Measurements from ENCODE around the gene NAPEPLD. TPM values are rescaled to one million over a fixed set of nuclear protein-coding genes. Genes with fewer than 3 reads are reported as not detected.
"Not testable (repeated sequence)": the region's sequence is repeated elsewhere in the genome, so short reads cannot be mapped to it uniquely, and the experiment has no call there.

Gene NAPEPLD
- total and polyA plus RNA-seq, 2 experiments from 2014 or later, result 9.4 to 10.7 TPM

DNA sequence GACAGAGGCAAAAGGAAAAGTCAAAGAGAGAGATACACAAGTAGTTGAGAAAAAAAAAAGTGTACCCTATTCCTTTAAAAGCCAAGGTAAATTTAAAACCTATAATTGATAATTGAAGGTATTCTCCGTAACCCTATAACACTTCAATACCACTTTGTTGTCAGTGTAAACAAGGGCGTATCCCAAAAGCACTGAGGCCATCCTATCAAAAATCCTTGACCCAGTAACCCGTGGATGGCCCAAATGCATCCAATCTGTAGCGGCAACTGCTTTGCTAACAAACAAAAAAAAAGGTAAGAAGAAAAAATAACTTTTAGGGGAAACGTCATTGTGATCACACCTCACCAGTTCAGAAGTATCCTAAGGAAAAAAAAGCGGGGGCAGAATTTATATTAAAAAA is 5.1 kb upstream of the NAPEPLD start (continued):
- TF ChIP-seq, protein P1, sequence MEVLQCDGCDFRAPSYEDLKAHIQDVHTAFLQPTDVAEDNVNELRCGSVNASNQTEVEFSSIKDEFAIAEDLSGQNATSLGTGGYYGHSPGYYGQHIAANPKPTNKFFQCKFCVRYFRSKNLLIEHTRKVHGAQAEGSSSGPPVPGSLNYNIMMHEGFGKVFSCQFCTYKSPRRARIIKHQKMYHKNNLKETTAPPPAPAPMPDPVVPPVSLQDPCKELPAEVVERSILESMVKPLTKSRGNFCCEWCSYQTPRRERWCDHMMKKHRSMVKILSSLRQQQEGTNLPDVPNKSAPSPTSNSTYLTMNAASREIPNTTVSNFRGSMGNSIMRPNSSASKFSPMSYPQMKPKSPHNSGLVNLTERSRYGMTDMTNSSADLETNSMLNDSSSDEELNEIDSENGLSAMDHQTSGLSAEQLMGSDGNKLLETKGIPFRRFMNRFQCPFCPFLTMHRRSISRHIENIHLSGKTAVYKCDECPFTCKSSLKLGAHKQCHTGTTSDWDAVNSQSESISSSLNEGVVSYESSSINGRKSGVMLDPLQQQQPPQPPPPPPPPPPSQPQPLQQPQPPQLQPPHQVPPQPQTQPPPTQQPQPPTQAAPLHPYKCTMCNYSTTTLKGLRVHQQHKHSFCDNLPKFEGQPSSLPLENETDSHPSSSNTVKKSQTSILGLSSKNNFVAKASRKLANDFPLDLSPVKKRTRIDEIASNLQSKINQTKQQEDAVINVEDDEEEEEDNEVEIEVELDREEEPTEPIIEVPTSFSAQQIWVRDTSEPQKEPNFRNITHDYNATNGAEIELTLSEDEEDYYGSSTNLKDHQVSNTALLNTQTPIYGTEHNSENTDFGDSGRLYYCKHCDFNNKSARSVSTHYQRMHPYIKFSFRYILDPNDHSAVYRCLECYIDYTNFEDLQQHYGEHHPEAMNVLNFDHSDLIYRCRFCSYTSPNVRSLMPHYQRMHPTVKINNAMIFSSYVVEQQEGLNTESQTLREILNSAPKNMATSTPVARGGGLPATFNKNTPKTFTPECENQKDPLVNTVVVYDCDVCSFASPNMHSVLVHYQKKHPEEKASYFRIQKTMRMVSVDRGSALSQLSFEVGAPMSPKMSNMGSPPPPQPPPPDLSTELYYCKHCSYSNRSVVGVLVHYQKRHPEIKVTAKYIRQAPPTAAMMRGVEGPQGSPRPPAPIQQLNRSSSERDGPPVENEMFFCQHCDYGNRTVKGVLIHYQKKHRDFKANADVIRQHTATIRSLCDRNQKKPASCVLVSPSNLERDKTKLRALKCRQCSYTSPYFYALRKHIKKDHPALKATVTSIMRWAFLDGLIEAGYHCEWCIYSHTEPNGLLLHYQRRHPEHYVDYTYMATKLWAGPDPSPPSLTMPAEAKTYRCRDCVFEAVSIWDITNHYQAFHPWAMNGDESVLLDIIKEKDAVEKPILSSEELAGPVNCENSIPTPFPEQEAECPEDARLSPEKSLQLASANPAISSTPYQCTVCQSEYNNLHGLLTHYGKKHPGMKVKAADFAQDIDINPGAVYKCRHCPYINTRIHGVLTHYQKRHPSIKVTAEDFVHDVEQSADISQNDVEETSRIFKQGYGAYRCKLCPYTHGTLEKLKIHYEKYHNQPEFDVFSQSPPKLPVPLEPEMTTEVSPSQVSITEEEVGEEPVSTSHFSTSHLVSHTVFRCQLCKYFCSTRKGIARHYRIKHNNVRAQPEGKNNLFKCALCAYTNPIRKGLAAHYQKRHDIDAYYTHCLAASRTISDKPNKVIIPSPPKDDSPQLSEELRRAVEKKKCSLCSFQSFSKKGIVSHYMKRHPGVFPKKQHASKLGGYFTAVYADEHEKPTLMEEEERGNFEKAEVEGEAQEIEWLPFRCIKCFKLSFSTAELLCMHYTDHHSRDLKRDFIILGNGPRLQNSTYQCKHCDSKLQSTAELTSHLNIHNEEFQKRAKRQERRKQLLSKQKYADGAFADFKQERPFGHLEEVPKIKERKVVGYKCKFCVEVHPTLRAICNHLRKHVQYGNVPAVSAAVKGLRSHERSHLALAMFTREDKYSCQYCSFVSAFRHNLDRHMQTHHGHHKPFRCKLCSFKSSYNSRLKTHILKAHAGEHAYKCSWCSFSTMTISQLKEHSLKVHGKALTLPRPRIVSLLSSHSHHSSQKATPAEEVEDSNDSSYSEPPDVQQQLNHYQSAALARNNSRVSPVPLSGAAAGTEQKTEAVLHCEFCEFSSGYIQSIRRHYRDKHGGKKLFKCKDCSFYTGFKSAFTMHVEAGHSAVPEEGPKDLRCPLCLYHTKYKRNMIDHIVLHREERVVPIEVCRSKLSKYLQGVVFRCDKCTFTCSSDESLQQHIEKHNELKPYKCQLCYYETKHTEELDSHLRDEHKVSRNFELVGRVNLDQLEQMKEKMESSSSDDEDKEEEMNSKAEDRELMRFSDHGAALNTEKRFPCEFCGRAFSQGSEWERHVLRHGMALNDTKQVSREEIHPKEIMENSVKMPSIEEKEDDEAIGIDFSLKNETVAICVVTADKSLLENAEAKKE (CRISPR knock-in tag; IDR thresholded peaks at IDR 0.05), result no peak
- no peak for TF ChIP-seq EZH2 (IDR thresholded peaks at IDR 0.05; ENCODE audit: low read depth, unreplicated experiment)
- no peak for TF ChIP-seq NANOG (IDR thresholded peaks at IDR 0.05; ENCODE audit: borderline replicate concordance)
- TF ChIP-seq ZNF114 (CRISPR knock-in tag; IDR thresholded peaks at IDR 0.05), result no peak
- TF ChIP-seq, protein P2, sequence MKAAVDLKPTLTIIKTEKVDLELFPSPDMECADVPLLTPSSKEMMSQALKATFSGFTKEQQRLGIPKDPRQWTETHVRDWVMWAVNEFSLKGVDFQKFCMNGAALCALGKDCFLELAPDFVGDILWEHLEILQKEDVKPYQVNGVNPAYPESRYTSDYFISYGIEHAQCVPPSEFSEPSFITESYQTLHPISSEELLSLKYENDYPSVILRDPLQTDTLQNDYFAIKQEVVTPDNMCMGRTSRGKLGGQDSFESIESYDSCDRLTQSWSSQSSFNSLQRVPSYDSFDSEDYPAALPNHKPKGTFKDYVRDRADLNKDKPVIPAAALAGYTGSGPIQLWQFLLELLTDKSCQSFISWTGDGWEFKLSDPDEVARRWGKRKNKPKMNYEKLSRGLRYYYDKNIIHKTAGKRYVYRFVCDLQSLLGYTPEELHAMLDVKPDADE (IDR thresholded peaks at IDR 0.05), result no peak
- TF ChIP-seq JUNB (IDR thresholded peaks at IDR 0.05; ENCODE audit: unreplicated experiment), result no peak
- no peak for TF ChIP-seq EZH2phosphoT487 (IDR thresholded peaks at IDR 0.05; ENCODE audit: unreplicated experiment)

DNA sequence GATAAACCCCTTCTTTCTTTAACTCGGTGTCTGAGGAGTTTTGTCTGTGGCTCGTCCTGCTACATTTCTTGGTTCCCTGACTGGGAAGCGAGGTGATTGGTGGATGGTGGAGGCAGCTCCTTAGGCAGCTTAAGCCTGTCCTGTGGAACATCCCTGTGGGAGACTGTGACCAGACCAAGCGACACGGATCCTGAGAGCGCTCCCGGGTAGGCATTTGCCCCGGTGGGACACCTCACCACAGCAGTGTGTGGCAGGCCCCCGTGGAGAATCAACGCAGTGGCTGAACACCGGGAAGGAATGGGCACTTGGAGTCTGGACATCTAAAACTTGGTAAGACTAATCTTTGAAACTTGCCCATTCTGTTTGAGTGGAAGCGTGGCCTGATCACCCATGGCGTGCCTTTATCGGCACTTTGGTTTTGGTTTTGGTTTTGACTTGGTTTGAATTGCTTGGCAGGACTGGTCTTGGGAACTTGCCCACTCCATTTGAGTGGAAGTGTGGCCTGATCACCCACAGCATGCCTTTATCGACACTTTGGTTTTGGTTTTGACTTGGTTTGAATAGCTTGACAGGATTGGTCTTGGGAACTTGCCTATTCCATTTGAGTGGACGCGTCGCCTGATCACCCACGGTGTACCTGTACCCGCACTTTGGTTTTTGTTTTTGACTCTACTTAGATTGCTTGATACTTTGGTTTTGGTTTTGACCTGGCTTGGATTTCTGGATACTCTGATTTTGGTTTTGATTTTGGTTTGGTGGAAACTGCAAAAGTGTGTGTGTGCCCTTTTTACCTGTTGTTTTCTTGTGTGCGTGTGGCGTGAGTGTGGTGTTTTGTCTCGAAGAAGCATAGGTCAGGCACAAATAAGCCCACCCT is 4.1 kb upstream of the NAPEPLD start:
- peaks cover 15% of the 10 kb centered on the region for H3K27me3 Mint-ChIP-seq (ENCODE audit: insufficient read depth, low read depth, poor library complexity)
- not testable (repeated sequence) for H3K4me1 ChIP-seq (ENCODE audit: insufficient read depth); H3K36me3 ChIP-seq (ENCODE audit: insufficient read depth); H3K36me3 Mint-ChIP-seq (ENCODE audit: low read depth); ATAC-seq; H3K27ac ChIP-seq (ENCODE audit: low read depth); H3K79me2 ChIP-seq (replicated peaks; ENCODE audit: insufficient read depth); H3K4me3 Mint-ChIP-seq; H3K9me3 Mint-ChIP-seq; H3K27me3 ChIP-seq (ENCODE audit: insufficient read depth); H3K4me2 ChIP-seq; H4K20me1 ChIP-seq (replicated peaks; ENCODE audit: insufficient read depth); DNase-seq (ENCODE audit: low spot score); H2AFZ ChIP-seq; H3K4me3 ChIP-seq; H3F3A ChIP-seq (replicated peaks; ENCODE audit: low read depth)
- H3K27ac Mint-ChIP-seq, result 0 out of 2 replicates have a peak overlapping the region, but pooled peaks have one; percentile 37
- peaks cover 31% of the 10 kb centered on the region for H3K4me1 Mint-ChIP-seq
- peaks cover 11% of the 10 kb centered on the region; the same call in 1 of the 2 replicates for H3K9me2 ChIP-seq (ENCODE audit: insufficient read depth)

DNA sequence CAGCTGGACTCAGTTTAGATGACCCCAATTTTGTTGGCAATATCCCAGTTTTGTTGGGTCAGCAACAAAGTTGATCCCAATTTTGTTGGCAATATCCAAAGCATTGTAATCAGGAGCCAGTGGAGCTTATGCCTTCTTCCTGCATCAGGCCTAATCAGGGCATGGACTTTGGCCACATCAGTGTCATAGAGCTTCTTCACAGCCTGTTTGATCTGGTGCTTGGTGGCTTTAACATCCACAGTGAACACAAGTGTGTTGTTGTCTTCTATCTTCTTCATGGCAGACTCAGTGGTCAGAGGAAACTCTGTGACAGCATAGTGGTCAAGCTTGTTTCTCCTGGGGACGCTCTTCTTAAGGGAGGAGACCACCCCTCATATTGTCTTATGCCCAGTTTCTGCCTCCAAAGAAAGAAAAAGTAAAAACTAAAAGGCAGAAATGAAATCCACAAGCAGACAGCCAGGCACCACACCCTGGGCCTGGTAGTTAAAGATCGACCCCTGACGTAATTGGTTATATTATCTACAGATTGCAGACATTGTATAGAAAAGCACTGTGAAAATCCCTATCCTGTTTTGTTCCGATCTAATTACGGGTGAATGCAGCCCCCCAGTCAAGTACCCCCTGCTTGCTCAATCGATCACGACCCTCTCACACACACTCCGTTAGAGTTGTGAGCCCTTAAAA is 3.2 kb upstream of the NAPEPLD start:
- not testable (repeated sequence) for H3K36me3 ChIP-seq (ENCODE audit: insufficient read depth); H3K27ac ChIP-seq (ENCODE audit: low read depth); H2AFZ ChIP-seq; H3K4me3 ChIP-seq; ATAC-seq; DNase-seq (ENCODE audit: low spot score); H3F3A ChIP-seq (replicated peaks; ENCODE audit: low read depth); H3K4me3 Mint-ChIP-seq; H3K4me2 ChIP-seq; H4K20me1 ChIP-seq (replicated peaks; ENCODE audit: insufficient read depth); H3K27me3 ChIP-seq (ENCODE audit: insufficient read depth); H3K36me3 Mint-ChIP-seq (ENCODE audit: low read depth); H3K9me3 Mint-ChIP-seq
- Histone ChIP-seq H3K9me2 (ENCODE audit: insufficient read depth) (peaks cover 11% of the 10 kb centered on the region; the same call in 1 of the 2 replicates), H3K79me2 (replicated peaks; ENCODE audit: insufficient read depth) (peaks cover 16% of the 10 kb centered on the region), H3K4me1 (ENCODE audit: insufficient read depth) (peaks cover 13% of the 10 kb centered on the region)
- Mint-ChIP-seq H3K27ac (0 out of 2 replicates have a peak overlapping the region, but pooled peaks have one; percentile 37), H3K4me1 (peaks cover 37% of the 10 kb centered on the region), H3K27me3 (ENCODE audit: insufficient read depth, low read depth, poor library complexity) (peaks cover 15% of the 10 kb centered on the region)

Data from GM23338 (cell line).